ENCODE results near the gene ETV6. TPM values are rescaled to one million over a fixed set of nuclear protein-coding genes. Genes with fewer than 3 reads are reported as not detected.

The ETV6 gene
- total RNA-seq, 2 donors from 2014 or later, result 45.9 to 49.0 TPM

- H3K36me3 Mint-ChIP-seq (ENCODE audit: low read depth), result peaks cover 100% of the 10 kb centered on the region
- H3K27ac Mint-ChIP-seq, result peak overlapping the region; percentile 82
- peaks cover 44% of the 10 kb centered on the region for H3K4me1 Mint-ChIP-seq
These were observed 212.6 kb downstream of the ETV6 start for GRCh38 chr12:11861864-11862600.

DNA sequence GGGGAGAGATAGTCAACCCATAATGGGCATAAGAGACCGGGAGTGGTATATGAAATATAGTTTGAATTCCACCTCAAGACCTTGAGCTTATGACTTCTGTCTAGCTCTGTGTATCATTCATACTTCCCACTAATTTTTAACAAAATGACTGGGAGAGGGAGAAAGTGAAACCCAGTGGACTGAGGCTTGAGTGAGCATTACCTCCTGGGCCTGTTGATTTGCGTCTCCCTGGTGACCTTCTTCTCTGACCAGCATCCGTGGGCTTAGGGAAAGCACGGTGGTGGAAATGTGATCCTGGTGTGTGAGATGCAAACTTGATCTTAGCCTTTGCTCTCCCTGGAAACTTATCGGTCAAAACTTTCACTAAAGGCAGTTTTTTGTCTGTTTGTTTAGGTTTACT lies 213.3 kb downstream of the ETV6 start:
- Mint-ChIP-seq H3K9me3 (peaks cover 5% of the 10 kb centered on the region), H3K4me1 (peaks cover 50% of the 10 kb centered on the region), H3K4me3 (peak overlapping the region; percentile 40), H3K27me3 (no peaks in the 10 kb centered on the region), H3K36me3 (ENCODE audit: low read depth) (peaks cover 100% of the 10 kb centered on the region), H3K27ac (peak overlapping the region; percentile 82)
- peak; percentile 69 for ATAC-seq (replicated peaks)

More at GRCh38 chr12:11861864-11862600, 212.6 kb downstream of the ETV6 start:
- H3K9me3 Mint-ChIP-seq, result peaks cover 5% of the 10 kb centered on the region
- peak overlapping the region; percentile 40 for H3K4me3 Mint-ChIP-seq
- no peaks in the 10 kb centered on the region for H3K27me3 Mint-ChIP-seq
- ATAC-seq (replicated peaks), result no peak

- no peaks in the 10 kb centered on the region for H3K27me3 Mint-ChIP-seq
- ATAC-seq (replicated peaks), result no peak
- H3K27ac Mint-ChIP-seq, result peak overlapping the region; percentile 82
- H3K9me3 Mint-ChIP-seq, result peaks cover 5% of the 10 kb centered on the region
- H3K4me3 Mint-ChIP-seq, result no peak overlapping the region
- H3K4me1 Mint-ChIP-seq, result peaks cover 47% of the 10 kb centered on the region
- peaks cover 100% of the 10 kb centered on the region for H3K36me3 Mint-ChIP-seq (ENCODE audit: low read depth)
These were observed 214.0 kb downstream of the ETV6 start for GRCh38 chr12:11863478-11863906.

GRCh38 chr12:11863988-11864387 lies 214.5 kb downstream of the ETV6 start:
- peaks cover 99% of the 10 kb centered on the region for H3K36me3 Mint-ChIP-seq (ENCODE audit: low read depth)
- H3K27ac Mint-ChIP-seq, result peak overlapping the region; percentile 82

GRCh38 chr12:11865824-11866223 lies 216.3 kb downstream of the ETV6 start:
- peaks cover 99% of the 10 kb centered on the region for H3K36me3 Mint-ChIP-seq (ENCODE audit: low read depth)
- no peaks in the 10 kb centered on the region for H3K27me3 Mint-ChIP-seq
- H3K9me3 Mint-ChIP-seq, result peaks cover 5% of the 10 kb centered on the region
- peaks cover 31% of the 10 kb centered on the region for H3K4me1 Mint-ChIP-seq
- peak overlapping the region; percentile 71 for H3K27ac Mint-ChIP-seq
- H3K4me3 Mint-ChIP-seq, result no peak overlapping the region
- ATAC-seq (replicated peaks), result no peak

More at GRCh38 chr12:11863988-11864387, 214.5 kb downstream of the ETV6 start:
- Mint-ChIP-seq H3K4me1 (peaks cover 46% of the 10 kb centered on the region), H3K27me3 (no peaks in the 10 kb centered on the region), H3K9me3 (peaks cover 5% of the 10 kb centered on the region), H3K4me3 (no peak overlapping the region)
- no peak for ATAC-seq (replicated peaks)

DNA sequence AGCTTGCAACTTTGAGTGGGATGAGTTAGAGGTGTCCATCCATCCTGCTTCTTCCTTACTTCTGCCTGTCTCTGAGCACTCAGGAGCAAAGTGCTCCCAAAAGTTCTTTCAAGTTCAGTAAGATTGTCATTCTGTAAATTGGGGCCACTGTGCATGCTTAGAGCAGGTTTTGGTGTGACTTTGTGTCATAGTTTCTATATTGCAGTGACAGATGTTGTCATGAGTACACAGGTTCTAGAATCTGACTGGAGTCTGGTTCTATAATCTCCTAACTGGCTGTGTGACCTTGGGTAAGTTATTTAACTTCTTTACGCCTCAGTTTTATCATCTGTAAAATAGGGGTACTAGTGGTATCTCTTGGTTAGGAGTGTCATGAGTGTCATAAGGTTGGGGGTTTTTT lies 218.6 kb downstream of the ETV6 start:
- Mint-ChIP-seq H3K27me3 (no peaks in the 10 kb centered on the region), H3K9me3 (peaks cover 5% of the 10 kb centered on the region), H3K4me3 (peak overlapping the region; percentile 48), H3K36me3 (ENCODE audit: low read depth) (peaks cover 99% of the 10 kb centered on the region), H3K27ac (peak overlapping the region; percentile 86), H3K4me1 (peaks cover 27% of the 10 kb centered on the region)
- ATAC-seq (replicated peaks), result peak; percentile 91

DNA sequence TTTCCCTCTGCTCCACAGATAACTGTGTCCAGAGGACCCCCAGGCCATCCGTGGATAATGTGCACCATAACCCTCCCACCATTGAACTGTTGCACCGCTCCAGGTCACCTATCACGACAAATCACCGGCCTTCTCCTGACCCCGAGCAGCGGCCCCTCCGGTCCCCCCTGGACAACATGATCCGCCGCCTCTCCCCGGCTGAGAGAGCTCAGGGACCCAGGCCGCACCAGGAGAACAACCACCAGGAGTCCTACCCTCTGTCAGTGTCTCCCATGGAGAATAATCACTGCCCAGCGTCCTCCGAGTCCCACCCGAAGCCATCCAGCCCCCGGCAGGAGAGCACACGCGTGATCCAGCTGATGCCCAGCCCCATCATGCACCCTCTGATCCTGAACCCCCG lies 219.9 kb downstream of the ETV6 start:
- Mint-ChIP-seq H3K36me3 (ENCODE audit: low read depth) (peaks cover 94% of the 10 kb centered on the region), H3K27ac (no peak overlapping the region), H3K4me3 (no peak overlapping the region), H3K27me3 (no peaks in the 10 kb centered on the region), H3K9me3 (peaks cover 5% of the 10 kb centered on the region), H3K4me1 (peaks cover 29% of the 10 kb centered on the region)
- ATAC-seq (replicated peaks), result no peak

DNA sequence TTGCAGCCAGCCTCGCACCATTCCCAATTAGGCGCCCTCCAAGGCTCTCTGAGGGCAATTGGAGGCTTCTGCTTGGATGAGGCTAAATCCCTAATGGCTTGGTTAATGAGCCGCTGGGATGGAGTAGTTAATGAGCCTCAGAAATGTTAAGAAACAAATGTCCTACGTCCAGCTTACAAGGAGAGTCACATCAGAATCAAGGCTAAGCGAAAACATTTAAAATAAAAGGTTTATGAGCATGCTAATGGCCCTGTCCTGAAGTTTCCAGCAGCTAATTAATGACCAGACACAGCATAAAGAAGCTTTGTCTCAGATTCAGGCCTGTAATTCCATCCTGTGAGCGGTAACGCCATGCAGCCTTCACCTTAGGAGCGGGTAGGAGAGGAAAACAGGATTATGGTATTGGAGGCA lies 220.6 kb downstream of the ETV6 start:
- no peak for ATAC-seq (replicated peaks)
- H3K4me3 Mint-ChIP-seq, result no peak overlapping the region
- no peak overlapping the region for H3K27ac Mint-ChIP-seq
- peaks cover 5% of the 10 kb centered on the region for H3K9me3 Mint-ChIP-seq
- no peaks in the 10 kb centered on the region for H3K27me3 Mint-ChIP-seq
- H3K36me3 Mint-ChIP-seq (ENCODE audit: low read depth), result peaks cover 91% of the 10 kb centered on the region
- H3K4me1 Mint-ChIP-seq, result peaks cover 29% of the 10 kb centered on the region

DNA sequence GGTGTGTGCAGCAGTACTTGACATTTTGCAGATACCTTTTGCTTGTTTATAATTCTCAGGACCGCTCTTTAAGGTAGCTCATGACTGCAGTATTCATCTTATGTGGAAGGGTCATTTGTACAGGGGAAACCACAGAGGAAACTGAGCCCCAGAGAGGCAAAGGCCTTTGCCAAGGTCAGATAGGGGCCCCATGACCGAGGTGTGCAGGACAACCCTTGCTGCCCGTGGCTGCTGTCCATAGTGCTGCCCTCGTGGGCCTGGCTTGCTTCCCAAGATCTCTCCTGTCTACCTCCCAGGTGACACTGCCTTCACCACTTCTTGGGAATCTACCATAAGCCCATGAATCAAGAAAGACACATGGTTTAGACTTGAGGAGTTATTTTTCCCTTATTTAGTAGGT lies 222.6 kb downstream of the ETV6 start:
- no peaks in the 10 kb centered on the region for H3K9me3 Mint-ChIP-seq
- peaks cover 90% of the 10 kb centered on the region for H3K36me3 Mint-ChIP-seq (ENCODE audit: low read depth)
- peaks cover 44% of the 10 kb centered on the region for H3K4me1 Mint-ChIP-seq
- H3K27me3 Mint-ChIP-seq, result no peaks in the 10 kb centered on the region
- ATAC-seq (replicated peaks), result no peak
- H3K4me3 Mint-ChIP-seq, result peak overlapping the region; percentile 13
- no peak overlapping the region for H3K27ac Mint-ChIP-seq

- H3K4me1 Mint-ChIP-seq, result peaks cover 42% of the 10 kb centered on the region
These were observed 226.0 kb downstream of the ETV6 start for GRCh38 chr12:11875414-11875935.

GRCh38 chr12:11876307-11876706 lies 226.8 kb downstream of the ETV6 start:
- no peaks in the 10 kb centered on the region for H3K27me3 Mint-ChIP-seq
- H3K36me3 Mint-ChIP-seq (ENCODE audit: low read depth), result peaks cover 91% of the 10 kb centered on the region
- ATAC-seq (replicated peaks), result no peak
- H3K4me3 Mint-ChIP-seq, result peak overlapping the region; percentile 64
- H3K27ac Mint-ChIP-seq, result peak overlapping the region; percentile 81
- H3K9me3 Mint-ChIP-seq, result no peaks in the 10 kb centered on the region
- peaks cover 42% of the 10 kb centered on the region for H3K4me1 Mint-ChIP-seq

More at GRCh38 chr12:11875414-11875935, 226.0 kb downstream of the ETV6 start:
- ATAC-seq (replicated peaks), result peak; percentile 89
- Mint-ChIP-seq H3K36me3 (ENCODE audit: low read depth) (peaks cover 91% of the 10 kb centered on the region), H3K9me3 (no peaks in the 10 kb centered on the region), H3K27me3 (no peaks in the 10 kb centered on the region), H3K27ac (peak overlapping the region; percentile 81), H3K4me3 (peak overlapping the region; percentile 64)

- Mint-ChIP-seq H3K36me3 (ENCODE audit: low read depth) (peaks cover 91% of the 10 kb centered on the region), H3K9me3 (no peaks in the 10 kb centered on the region), H3K27ac (peak overlapping the region; percentile 81), H3K4me3 (peak overlapping the region; percentile 64), H3K4me1 (peaks cover 42% of the 10 kb centered on the region), H3K27me3 (no peaks in the 10 kb centered on the region)
- no peak for ATAC-seq (replicated peaks)
These were observed 227.8 kb downstream of the ETV6 start for GRCh38 chr12:11877102-11877826.

DNA sequence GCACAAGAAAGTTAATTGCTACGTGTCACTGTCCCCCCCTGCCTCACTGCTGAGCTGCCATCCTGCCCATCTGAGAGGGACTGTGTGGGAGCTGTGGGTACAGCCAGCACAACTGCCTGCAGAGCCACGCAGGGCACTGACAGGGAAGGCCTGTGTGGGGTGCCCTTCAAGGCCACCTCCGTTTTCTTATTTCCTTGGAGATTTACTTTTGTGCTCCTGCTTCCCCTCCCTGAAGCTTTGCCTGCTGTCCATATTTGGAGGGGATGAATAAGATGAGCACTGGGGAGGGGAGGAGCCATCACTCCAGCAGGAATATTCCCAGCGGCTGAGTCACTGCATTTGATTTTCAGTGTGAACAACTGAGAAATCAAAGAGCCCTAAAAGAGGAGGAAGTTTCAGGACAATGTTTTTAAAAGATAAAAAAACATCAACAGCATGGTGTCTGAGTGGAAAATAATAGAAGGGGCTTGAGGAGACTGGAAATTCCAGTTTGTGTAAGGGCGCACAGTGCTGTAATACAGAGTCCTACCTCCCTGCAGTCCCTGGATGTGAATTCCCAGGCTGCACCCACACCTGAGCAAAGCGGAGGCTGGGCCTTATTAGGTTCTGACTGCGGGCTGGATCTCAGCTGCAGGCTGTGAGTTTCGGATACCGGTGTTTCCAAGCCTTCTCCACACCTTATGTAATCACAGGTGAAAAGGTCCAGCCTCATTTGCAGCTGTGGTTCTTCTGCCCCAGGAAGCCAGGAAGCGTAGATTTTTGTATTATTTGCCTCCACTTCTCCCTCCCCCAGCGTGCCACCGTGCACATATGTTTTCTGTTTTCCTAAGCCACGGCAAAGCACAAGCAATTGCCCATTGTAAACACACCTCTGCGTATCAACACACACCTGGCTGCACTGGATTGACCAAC lies 228.7 kb downstream of the ETV6 start:
- peak; percentile 52 for ATAC-seq (replicated peaks)
- H3K36me3 Mint-ChIP-seq (ENCODE audit: low read depth), result peaks cover 91% of the 10 kb centered on the region
- H3K4me1 Mint-ChIP-seq, result peaks cover 41% of the 10 kb centered on the region
- no peaks in the 10 kb centered on the region for H3K9me3 Mint-ChIP-seq
- H3K27me3 Mint-ChIP-seq, result no peaks in the 10 kb centered on the region
- peak overlapping the region; percentile 60 for H3K27ac Mint-ChIP-seq
- H3K4me3 Mint-ChIP-seq, result peak overlapping the region; percentile 64

DNA sequence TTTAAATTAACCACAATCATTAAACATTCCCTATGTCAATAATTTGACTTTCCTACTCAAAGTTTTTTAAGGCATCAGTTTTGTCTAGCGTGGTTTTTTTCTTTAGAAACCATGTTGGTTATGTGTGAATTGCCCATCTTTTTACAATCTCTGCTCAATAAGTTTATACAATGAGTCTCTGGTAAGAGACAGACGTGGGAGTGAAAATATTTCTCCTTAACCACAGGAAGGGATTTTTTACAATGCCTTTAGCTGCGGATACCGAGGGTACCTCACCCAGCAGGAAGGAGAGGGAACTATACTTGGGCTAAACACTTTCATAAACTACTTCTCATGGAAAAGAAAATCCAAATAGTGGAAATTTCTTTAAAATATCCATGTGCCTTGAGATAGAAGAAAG lies 229.8 kb downstream of the ETV6 start:
- H3K27me3 Mint-ChIP-seq, result no peaks in the 10 kb centered on the region
- peaks cover 95% of the 10 kb centered on the region for H3K36me3 Mint-ChIP-seq (ENCODE audit: low read depth)
- no peak overlapping the region for H3K27ac Mint-ChIP-seq
- no peak for ATAC-seq (replicated peaks)
- no peaks in the 10 kb centered on the region for H3K9me3 Mint-ChIP-seq
- peaks cover 35% of the 10 kb centered on the region for H3K4me1 Mint-ChIP-seq
- H3K4me3 Mint-ChIP-seq, result no peak overlapping the region
